Cardiac muscle cell (in vitro differentiated cells and primary cell): ENCODE results near the gene SLC26A2. TPM values are rescaled to one million over a fixed set of nuclear protein-coding genes. Genes with fewer than 3 reads are reported as not detected.

Experiments
- DNase-seq, 2 donors: peaks; one replicate each; pipeline versions ENCODE4 v3.0.0 to v3.0.0-alpha.2; 2010 to 2017; ENCODE audit warnings: low read depth in 1 of 2, low spot score in 1 of 2
- H3K27ac ChIP-seq: fragments of 200-600 bp; sonication (generic); 2 replicates; pipeline ENCODE4 v1.5.1; 2016
- H3K27me3 ChIP-seq: fragments of 200-600 bp; sonication (generic); 2 replicates; pipeline ENCODE4 v1.6.0; 2016; ENCODE audit warnings: control low read depth
- H3K36me3 ChIP-seq: fragments of 200-600 bp; sonication (generic); 2 replicates; pipeline ENCODE4 v1.5.1; 2016; ENCODE audit warnings: control low read depth
- H3K4me1 ChIP-seq: fragments of 200-600 bp; sonication (generic); 2 replicates; pipeline ENCODE4 v1.8.1; 2017; ENCODE audit warnings: low read depth, mild to moderate bottlenecking, mixed run types
- H3K4me3 ChIP-seq: fragments of 200-600 bp; sonication (generic); 2 replicates; pipeline ENCODE4 v1.5.1; 2016; ENCODE audit warnings: mild to moderate bottlenecking
- H3K9me3 ChIP-seq: fragments of 200-600 bp; sonication (generic); 2 replicates; pipeline ENCODE4 v1.5.1; 2017; ENCODE audit warnings: low read depth, mild to moderate bottlenecking, control low read depth
- polyA plus RNA-seq: library from polyadenylated mRNA; unstranded; fragments of >200 nt; fragmentation: Nextera tagmentation; extraction: Ambion mirVana; gene quantifications from 2 replicates; pipeline ENCODE4 v1.2.1, GENCODE V29; 2016
- total RNA-seq: library from RNA; depleted of rRNA; stranded (reverse); fragments of >200 nt; gene quantifications from 2 replicates; pipeline ENCODE4 v1.2.3, GENCODE V29; 2016
- TF ChIP-seq, protein P1 (sequence below): IDR thresholded peaks from 2 replicates; pipeline ENCODE4 v1.5.1; 2012; ENCODE audit warnings: low read depth, mild to moderate bottlenecking, low read length

The SLC26A2 gene
- total and polyA plus RNA-seq, 2 experiments from 2014 or later = 4.4 to 7.0 TPM

DNA sequence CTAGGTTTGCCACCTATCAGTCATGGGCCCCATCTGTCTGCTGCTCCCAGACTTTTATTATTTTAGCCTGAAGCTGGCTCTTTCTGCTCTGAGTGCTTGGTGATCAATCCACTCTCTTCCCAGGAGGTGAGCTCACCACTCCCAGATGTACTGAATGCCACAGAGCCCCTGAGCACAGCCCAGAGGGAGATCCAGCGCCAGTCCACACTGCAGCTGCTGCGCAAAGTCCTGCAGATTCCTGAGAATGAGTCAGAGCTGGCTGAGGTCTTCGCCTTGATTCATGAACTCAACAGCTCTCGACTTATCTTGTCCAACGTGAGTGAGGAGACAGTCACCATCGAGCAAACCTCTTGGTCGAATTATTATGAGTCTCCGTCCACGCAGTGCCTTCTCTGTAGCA is 76.0 kb downstream of the SLC26A2 start:
- Histone ChIP-seq H3K27me3 (no peaks in the 10 kb centered on the region), H3K27ac (no peak overlapping the region), H3K4me1 (peaks cover 16% of the 10 kb centered on the region), H3K4me3 (no peak overlapping the region), H3K9me3 (no peaks in the 10 kb centered on the region), H3K36me3 (peaks cover 50% of the 10 kb centered on the region)
- TF ChIP-seq, protein P1, sequence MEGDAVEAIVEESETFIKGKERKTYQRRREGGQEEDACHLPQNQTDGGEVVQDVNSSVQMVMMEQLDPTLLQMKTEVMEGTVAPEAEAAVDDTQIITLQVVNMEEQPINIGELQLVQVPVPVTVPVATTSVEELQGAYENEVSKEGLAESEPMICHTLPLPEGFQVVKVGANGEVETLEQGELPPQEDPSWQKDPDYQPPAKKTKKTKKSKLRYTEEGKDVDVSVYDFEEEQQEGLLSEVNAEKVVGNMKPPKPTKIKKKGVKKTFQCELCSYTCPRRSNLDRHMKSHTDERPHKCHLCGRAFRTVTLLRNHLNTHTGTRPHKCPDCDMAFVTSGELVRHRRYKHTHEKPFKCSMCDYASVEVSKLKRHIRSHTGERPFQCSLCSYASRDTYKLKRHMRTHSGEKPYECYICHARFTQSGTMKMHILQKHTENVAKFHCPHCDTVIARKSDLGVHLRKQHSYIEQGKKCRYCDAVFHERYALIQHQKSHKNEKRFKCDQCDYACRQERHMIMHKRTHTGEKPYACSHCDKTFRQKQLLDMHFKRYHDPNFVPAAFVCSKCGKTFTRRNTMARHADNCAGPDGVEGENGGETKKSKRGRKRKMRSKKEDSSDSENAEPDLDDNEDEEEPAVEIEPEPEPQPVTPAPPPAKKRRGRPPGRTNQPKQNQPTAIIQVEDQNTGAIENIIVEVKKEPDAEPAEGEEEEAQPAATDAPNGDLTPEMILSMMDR = no peak
- DNase-seq = peak in 1 of 2 donors; percentile 93

Other genes with a start within 250 kb of the SLC26A2 start
- gene PPARGC1B, start 230.4 kb upstream of the SLC26A2 start, total RNA-seq = 4.2 and 5.4 TPM in 2 replicates
- gene PPARGC1B, start 230.4 kb upstream of the SLC26A2 start, polyA plus RNA-seq = 4.1 and 7.9 TPM in 2 replicates
- 0.21 TPM in 1 of 2 replicates, not detected in the other for gene PDE6A, start 16.0 kb upstream of the SLC26A2 start, total RNA-seq
- gene PDE6A, start 16.0 kb upstream of the SLC26A2 start, polyA plus RNA-seq = not detected in 2 replicates
- gene TIGD6, start 39.9 kb downstream of the SLC26A2 start, total RNA-seq = 3.5 and 7.6 TPM in 2 replicates
- gene TIGD6, start 39.9 kb downstream of the SLC26A2 start, polyA plus RNA-seq = 10.3 and 11.4 TPM in 2 replicates
- gene HMGXB3, start 40.0 kb downstream of the SLC26A2 start, total RNA-seq = 27.8 and 51.0 TPM in 2 replicates
- gene HMGXB3, start 40.0 kb downstream of the SLC26A2 start, polyA plus RNA-seq = 16.7 and 23.9 TPM in 2 replicates
- gene CSF1R, start 125.8 kb downstream of the SLC26A2 start, total RNA-seq = 0.04 TPM in 1 of 2 replicates, not detected in the other
- gene CSF1R, start 125.8 kb downstream of the SLC26A2 start, polyA plus RNA-seq = 0.48 and 0.50 TPM in 2 replicates
- 4.2 and 5.4 TPM in 2 replicates for gene PDGFRB, start 195.1 kb downstream of the SLC26A2 start, total RNA-seq
- 5.3 and 6.1 TPM in 2 replicates for gene PDGFRB, start 195.1 kb downstream of the SLC26A2 start, polyA plus RNA-seq
- gene CDX1, start 206.0 kb downstream of the SLC26A2 start, total RNA-seq = not detected in 2 replicates
- 0.62 TPM in 1 of 2 replicates, not detected in the other for gene CDX1, start 206.0 kb downstream of the SLC26A2 start, polyA plus RNA-seq
- not detected in 2 replicates for gene SLC6A7, start 229.3 kb downstream of the SLC26A2 start, total RNA-seq
- gene SLC6A7, start 229.3 kb downstream of the SLC26A2 start, polyA plus RNA-seq = not detected in 2 replicates